Measurements from ENCODE around the gene TIMD4. TPM values are rescaled to one million over a fixed set of nuclear protein-coding genes. Genes with fewer than 3 reads are reported as not detected.
"Not testable (repeated sequence)": the region's sequence is repeated elsewhere in the genome, so short reads cannot be mapped to it uniquely, and the experiment has no call there.

The TIMD4 gene
- total RNA-seq: not detected
- long read RNA-seq: 0 reads

DNA sequence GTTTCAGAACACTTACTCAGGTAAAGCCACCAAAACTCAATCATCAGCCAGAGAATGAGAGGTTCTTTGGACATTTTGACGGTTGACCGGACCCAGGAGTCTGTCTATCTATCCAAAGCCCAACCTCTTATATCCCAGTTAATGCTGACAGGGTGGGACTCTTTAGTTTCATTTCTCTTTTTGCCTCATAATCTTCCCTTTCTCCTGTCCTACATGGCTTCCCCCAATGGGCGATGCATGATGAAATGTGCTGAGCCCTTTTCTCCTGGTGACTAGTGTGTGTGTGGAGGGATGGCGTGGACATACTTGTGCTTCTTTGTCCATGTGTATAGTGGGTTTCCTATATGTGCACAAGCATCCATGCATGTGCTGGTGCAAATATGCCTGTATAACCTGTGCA lies at the start of gene TIMD4:
TSS of gene TIMD4 (minus strand) at position 102 of the 400 bp plus-strand sequence. CDS start at position 74, 28 bp downstream.
- intact Hi-C loops (cut with DNase I): no loop called here
- DNase-seq (ENCODE audit: low spot score): no peak

DNA sequence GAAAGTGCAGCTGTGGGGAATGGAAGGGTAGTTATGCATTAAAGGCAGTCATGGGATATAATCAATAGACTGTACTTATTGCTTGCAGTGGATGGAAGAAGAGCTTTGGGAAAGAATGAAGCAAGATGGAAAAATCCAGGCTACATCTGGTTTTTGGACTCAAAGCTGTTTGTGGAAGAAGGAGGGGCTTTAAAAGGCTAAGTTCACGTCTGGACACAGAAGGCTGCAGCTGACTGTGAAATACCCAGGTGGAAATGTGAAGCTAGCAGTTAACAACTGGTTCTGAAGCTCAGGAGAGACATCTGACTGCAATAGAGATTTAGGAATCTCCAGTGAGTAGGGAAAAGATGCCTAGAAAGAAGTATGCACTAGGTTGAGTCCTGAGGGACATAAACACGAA lies 43.2 kb upstream of the TIMD4 start:
- DNase-seq (ENCODE audit: low spot score): no peak
- intact Hi-C loops (cut with DNase I): no loop called here

DNA sequence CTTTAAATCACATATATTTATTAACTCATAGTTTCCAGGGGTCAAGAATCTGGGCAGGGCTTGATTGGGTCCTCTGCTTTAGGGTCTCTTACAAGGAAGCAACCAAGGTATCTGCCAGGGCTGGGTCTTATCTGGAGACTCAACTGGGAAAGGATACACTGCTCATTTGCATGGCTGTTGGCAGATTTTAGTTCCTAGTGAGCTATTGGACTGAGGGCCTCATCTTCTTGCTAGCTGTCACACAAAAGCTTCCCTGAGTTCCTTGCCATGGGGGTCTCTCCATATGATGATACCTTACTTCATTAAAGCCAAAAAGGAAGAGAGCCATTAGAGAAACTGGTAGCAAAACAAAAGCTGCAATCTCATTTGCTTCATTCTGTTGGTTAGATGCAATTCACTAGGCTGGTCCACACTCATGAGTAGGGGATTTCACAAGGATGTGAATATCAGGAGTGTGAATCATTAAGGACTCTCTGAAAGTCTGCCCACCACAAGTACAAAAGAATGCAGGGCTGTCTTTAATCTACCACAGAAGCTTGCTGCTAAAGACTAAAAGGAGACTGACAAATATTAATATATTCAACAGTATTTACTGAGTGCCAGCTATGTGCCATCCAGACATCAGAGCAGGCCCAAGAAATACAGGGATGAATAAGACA lies 42.0 kb upstream of the TIMD4 start:
- no peak for DNase-seq (ENCODE audit: low spot score)
- intact Hi-C loops (cut with DNase I): no loop called here

DNA sequence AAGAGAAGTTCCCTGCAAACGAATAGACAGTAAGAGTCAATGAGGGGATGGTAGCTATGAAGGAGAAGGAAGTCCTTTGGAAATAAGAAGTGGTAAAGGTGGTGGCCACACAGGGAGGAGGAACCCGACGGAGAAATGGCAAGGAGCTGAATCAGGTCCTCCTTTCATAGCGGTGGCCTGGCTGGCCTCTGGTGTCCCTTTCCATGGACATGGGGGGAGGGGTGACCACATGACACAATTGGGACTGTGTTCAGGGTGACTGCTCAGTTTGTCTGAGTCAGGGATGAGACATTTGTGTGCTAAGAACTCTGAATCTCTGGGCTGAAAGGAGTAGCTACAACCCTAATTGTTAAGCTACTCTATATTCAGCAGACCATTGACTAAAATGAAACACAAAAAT lies 28.7 kb upstream of the TIMD4 start:
- intact Hi-C loops (cut with DNase I): no loop called here
- no peak for DNase-seq (ENCODE audit: low spot score)

DNA sequence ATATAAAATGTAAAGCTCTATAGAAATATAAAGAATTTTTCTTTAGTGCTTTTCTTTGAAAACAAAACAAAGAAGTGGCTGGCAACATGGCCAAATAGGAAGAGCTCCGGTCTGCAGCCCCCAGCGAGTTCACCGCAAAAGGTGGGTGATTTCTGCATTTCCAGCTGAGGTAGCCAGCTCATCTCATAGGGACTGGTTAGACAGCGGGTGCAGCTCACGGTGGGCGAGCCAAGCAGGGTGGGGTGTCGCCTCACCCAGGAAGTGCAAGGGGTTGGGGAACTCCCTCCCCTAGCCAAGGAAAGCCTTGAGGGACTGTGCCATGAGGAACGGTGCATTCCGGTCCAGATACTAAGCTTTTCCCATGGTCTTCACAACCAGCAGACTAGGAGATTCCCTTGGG lies 21.0 kb upstream of the TIMD4 start:
- no peak for DNase-seq (ENCODE audit: low spot score)
- intact Hi-C loops (cut with DNase I): no loop called here

DNA sequence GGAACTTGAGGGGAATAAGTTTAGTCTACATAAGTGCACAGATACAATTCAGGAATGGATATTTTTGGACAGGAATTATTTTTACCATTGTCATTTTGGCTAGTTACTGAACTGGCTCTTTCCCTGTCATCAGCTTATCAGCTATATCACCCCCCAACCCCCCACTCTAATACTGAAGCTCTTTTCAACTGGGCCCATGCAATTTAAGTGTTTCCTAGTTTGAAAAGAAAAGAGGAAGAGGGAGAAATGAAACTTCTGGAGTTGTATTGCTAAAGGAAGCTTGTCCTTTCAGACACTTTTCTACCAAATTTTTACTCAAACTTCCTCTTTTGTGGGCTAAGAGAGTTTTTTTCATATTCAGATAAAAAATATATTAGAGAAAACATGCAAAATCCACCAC lies 18.5 kb upstream of the TIMD4 start:
- intact Hi-C loops (cut with DNase I): no loop called here
- DNase-seq (ENCODE audit: low spot score): no peak

DNA sequence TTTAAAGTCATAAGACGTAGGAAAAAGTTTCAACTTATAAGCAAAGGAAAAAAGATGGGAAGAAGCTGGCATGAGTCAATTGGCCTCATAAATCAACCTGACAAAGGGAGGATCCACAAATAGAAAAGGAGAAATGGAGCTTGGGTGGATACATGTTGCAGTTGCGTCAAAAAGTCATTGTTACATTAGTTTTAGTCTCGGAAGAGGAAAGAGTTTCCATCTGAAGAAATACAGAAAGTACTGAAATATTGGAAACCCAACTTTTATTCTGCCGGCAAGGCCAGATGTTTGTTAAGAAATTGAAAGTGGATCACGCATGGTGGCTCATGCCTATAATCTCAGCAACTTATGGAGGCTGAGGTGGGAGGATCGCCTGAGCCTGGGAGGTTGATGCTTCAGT lies 11.3 kb upstream of the TIMD4 start:
- no peak for DNase-seq (ENCODE audit: low spot score)
- intact Hi-C loops (cut with DNase I): no loop called here

DNA sequence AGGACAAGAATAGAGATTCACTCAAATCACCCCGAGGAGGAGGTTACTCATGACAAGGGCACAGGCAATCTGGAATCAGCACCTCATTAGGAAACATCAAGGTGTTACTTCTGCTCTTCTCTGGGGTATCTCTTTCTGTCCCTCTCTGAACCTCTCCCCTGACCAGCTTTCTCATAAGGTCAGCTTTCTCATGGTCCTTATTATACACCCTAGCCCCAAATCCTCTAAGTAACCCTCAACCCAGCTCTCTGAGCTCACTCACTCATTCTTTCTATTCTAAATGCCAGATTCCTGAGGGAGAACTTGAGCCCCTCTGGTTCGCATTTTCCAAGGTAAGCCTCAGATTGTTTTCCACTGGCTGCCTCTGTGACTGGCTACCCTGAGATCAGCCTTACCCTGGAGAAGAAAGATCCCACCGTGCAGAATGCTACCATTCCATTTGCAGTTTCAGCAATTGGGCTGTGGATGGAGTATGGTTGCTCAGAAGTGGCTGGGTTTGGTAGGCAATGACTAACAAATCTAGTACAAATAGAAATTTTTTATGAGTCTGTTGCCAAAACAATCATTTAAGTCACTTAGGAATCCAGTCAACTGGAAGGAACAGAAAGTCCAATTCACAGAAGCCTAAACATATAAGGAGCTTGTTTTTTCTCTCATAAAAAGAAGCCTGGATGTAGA lies 9.0 kb upstream of the TIMD4 start:
- intact Hi-C loops (cut with DNase I): no loop called here
- DNase-seq (ENCODE audit: low spot score): no peak

DNA sequence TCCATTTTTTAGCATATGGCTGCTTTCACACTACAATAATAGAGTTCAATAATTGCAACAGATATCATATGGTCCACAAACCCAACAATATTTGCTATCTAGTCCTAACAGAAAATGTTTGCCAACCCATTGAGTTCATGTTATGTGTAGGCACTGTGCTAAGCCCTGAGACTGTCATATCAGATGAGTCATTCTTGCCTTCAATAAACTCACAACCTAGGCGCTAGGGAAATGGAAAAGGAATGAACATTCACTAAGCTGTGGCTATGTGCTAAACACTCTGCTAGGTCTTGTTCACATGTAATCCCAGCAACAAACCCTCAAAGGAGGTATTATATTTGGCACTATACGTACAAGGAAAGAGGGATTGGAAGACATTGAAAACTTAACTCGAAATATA lies 8.4 kb upstream of the TIMD4 start:
- DNase-seq (ENCODE audit: low spot score): no peak
- intact Hi-C loops (cut with DNase I): no loop called here

DNA sequence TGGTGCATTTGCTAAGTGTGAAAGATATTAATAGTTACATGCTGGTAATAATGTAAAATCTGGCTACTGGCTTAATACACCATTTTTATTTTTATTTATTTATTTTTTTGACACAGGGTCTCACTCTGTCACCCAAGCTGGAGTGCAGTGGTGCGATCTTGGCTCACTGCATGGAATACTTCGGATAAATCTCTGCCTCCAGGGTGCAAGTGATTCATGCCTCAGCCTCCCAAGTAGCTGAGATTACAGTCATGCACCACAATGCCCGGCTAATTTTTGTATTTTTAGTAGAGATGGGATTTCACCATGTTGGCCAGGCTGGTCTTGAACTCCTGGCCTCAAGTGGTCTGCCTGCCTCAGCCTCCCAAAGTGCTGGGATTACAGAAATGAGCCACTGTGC lies 4.4 kb upstream of the TIMD4 start:
- intact Hi-C loops (cut with DNase I); DNase-seq (ENCODE audit: low spot score): not testable (repeated sequence)

DNA sequence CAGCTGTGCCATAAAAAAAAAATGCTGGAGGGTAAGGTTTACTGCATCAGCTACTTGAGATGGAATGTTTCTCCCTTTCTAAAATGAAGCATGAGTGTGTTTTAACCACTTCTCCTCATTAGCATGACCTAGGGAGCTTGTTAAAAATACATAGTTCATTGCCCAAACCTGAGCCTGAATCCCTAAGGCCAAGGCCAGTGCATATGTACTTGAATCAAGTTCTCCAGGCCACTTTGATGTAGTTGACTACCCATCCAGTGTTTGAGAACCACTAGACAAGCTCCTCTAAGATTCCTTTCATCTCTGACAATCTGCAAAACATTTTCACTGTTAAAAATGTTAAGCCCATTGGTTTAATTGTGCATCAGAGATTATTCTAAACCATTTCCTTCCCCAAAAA lies 6.7 kb downstream of the TIMD4 start:
- DNase-seq (ENCODE audit: low spot score): no peak
- intact Hi-C loops (cut with DNase I): no loop called here

DNA sequence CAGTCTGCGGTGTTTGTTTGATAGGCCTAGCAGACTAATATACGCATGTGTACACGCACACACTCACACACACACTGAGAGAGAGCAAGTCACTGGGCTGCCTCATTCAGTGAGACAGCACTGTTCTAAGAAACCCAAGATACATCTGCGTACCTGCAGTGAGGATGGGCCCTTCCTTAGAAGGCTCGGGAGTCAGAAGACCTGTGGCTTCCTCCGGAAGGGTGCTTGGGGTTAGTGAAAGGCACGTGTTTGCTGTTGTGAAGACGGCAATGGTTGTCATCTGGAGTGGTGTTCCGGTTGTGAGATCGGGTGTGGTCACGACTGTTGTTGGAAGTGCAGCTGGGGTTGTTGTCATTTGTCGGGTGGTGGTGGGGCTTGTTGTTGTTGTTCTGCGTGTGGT lies 11.7 kb downstream of the TIMD4 start:
- intact Hi-C loops (cut with DNase I): no loop called here
- no peak for DNase-seq (ENCODE audit: low spot score)

DNA sequence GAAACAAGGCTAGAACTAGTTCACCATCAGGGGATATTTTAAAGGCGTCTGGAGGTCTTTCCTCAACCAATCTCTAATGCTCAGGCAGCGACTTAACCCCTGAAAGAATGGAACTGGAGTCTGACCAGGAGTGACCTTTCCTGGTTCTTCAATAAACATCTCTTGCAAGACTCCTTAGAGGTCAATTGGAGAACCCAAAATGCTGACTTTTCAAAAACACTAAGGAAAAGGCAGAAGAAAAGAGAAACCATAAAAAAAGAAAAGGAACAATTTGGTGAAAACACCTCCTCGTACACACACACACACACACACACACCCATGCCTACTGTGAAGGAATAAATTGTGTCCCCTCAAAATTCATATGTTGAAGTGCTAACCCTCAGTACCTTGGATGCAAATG lies 12.3 kb downstream of the TIMD4 start:
- DNase-seq (ENCODE audit: low spot score): no peak
- intact Hi-C loops (cut with DNase I): no loop called here

DNA sequence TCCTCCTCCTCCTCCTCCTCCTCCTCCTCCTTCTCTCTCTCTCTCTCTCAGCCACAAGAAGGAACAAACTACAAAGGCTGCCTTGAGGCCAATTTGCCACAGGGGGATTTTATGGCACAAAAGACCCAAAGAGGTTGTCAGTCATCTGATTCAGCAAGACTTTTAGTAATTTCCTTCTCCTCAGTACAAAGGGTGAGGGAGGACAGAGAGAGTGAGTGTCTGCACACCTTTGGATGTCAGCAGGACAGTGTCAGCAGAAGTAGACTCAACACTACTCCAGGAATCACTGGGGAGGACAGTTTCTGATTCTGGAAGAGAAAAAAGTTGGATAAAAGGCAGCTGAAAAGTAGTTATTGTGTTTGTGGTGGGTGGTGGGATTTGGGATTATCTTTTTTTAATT lies 13.6 kb downstream of the TIMD4 start:
- no peak for DNase-seq (ENCODE audit: low spot score)
- intact Hi-C loops (cut with DNase I): no loop called here

DNA sequence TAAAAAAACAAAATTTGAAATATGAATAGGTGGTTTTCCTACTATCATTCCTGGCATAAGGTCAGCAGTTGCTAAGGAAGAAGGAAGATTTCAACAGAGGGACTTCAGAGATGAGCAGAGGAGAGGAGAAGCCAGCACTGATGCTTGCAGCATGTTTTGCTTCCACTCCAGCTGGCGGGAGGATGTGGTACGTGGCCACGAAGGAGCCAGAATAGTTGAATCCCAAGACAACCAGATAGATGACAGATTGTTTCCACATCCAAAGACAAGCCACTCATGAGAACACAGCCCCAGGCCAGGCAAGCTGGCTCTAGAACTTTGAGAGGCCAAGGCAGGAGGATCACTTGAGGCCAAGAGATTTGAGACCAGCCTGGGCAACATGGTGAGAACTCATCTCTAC lies 15.1 kb downstream of the TIMD4 start:
- DNase-seq (ENCODE audit: low spot score): no peak
- intact Hi-C loops (cut with DNase I): no loop called here

DNA sequence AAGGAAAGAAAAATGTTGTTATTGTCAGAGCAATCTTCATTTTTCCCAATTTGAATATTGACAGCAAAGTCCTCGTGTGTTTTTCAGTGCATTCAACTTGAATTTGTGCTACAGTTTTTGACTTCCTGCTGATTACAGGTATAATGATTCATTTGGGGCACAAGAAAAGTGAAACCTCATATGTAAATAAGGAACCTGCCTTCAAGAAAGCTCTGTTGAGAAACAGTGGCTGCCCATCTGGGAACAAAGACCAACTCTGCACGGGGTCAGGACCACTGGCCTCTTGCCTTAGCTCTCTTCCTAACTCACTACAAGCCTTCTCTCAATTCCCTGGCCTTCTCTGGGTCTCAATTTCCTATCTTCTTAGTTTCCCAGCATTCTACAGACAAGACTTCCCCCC lies 21.0 kb downstream of the TIMD4 start:
- no peak for DNase-seq (ENCODE audit: low spot score)
- intact Hi-C loops (cut with DNase I): no loop called here

DNA sequence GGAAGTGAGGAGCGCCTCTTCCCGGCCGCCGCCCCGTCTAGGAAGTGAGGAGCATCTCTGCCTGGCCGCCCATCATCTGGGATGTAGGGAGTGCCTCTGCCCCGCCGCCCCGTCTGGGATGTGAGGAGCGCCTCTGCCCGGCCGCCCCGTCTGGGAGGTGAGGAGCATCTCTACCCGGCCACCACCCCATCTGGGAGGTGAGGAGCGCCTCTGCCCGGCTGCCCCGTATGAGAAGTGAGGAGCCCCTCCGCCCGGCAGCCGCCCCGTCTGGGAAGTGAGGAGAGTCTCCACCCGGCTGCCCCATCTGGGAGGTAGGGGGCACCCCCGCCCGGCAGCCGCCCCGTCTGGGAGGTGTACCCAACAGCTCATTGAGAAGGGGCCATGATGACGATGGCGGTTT lies 22.6 kb downstream of the TIMD4 start:
- intact Hi-C loops (cut with DNase I); DNase-seq (ENCODE audit: low spot score): not testable (repeated sequence)

DNA sequence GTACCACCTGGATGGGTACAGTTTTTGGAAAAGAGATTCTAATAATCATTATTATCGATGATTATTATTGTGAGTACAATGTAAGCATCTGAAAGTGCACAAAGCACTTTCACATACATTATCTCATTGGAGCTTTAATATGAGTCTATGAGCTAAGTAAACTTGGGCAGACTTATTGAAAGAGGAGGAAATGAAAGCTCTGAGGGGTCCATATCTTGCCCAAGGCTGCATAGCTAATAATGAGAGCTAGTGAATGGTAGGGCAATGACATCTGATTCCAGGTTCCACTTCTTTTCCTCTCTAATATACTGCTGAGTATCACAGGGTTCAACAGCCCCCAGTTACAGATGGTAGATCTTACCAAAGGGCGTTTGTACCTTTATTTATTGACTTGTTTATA lies 26.1 kb downstream of the TIMD4 start:
- no peak for DNase-seq (ENCODE audit: low spot score)
- intact Hi-C loops (cut with DNase I): no loop called here

DNA sequence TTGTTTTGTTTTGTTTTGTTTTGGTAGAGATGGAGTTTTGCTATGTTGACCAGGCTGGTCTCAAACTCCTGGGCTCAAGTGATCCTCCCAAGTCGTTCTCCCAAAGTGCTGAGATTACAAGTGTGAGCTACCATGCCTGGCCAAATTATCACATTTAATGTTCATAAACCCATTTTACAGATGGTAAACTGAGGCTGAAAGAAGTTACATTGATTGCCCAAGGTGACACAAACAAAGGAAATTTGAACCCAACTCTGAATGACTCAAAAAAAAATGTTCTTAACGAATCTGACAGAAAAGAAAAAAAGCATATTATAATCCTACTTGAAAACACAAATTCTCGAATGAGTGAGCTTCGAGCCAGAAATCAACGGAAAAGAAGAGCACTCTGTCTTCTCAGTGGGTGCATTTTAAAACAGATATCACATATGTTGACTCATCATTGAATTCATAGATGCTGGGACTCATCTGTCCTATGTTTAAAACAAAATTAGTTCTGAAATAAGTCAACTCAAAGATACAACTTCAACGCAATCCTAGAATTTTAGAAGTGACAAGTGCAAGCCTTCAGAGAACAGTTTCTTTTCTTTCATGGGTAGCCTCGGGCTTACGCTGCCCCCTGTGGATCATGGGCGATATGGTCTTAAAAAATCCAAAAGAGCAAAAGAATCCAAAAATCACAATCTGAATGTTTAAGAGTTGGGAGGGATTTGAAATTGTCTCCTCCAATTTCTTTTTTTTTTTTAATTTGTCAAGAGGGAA lies 28.4 kb downstream of the TIMD4 start:
- intact Hi-C loops (cut with DNase I): no loop called here
- DNase-seq (ENCODE audit: low spot score): no peak

DNA sequence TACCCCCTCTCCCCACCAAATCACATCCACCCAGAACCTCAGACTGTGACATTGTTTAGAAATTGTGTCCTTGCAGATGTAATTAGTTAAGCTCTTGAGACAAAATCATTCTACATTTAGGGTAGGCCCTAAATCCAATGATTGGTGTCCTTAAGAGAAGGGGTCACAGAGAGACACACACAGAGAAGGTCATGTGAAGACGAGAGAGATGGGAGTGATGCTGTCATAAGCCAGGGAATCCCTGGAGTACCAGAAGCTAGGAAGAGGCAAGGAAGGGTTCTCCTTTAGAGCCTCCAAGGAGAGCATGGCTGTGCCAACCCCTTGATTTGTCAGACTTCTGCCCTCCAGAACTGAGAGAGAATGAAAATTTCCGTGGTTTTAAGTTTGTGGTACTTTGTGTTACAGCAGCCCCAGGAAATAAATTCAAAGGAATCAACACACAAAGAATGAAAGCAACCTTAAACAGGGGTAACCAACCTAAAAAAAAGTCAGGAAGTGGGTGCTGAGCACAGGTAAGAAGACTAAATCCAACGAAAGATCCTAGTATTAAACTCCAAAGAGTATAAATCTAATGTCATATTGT lies 33.6 kb downstream of the TIMD4 start:
- intact Hi-C loops (cut with DNase I): no loop called here
- no peak for DNase-seq (ENCODE audit: low spot score)

DNA sequence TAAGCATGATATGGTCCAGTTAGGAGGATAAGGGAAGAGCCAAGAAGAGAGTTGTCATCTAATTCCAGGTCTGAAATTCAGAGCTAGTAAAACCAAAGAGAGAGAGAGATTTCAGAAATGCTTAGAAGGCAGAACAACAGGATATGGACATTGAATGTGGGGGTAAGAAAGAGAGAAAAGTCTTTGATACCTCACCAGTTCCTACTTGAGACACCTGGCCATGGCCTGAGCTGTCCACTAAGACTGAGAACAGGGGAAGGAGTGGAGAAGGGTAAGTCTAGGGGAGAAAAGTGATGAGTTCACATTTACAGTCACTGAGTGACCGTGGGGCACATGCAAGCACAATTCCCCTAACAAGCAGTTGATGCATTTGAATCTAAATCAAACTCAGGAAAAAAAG lies 35.5 kb downstream of the TIMD4 start:
- no peak for DNase-seq (ENCODE audit: low spot score)
- intact Hi-C loops (cut with DNase I): no loop called here
